SK-N-SH treated with all-trans-retinoic acid at 6 μM for 48 hours (cell line): ENCODE measurements around the gene CTTNBP2.

Experiments used
- ATAC-seq: fragments of 200-7000 bp; cut with Tn5 transposase; 3 replicates; pipeline ENCODE4 v1.9.1; 2020; ENCODE audit warnings: mild to moderate bottlenecking, moderate library complexity
- ARNTL ChIP-seq: fragments of 450-650 bp; formaldehyde crosslinking; IDR thresholded peaks from 2 replicates; pipeline ENCODE4 v1.5.0; 2020; ENCODE audit warnings: low read depth, mild to moderate bottlenecking, moderate library complexity, borderline replicate concordance
- CSDC2 ChIP-seq: fragments of 250-450 bp; sonication (Bioruptor Pico); IDR thresholded peaks from 2 replicates; pipeline ENCODE4 v1.5.0; 2020; ENCODE audit warnings: mild to moderate bottlenecking, moderate library complexity
- ESRRG ChIP-seq: fragments of 250-450 bp; sonication (Bioruptor Pico); IDR thresholded peaks from 2 replicates; pipeline ENCODE4 v1.6.1; 2021; ENCODE audit warnings: mild to moderate bottlenecking
- GLIS3 ChIP-seq: fragments of 250-450 bp; sonication (Bioruptor Pico); IDR thresholded peaks from 2 replicates; pipeline ENCODE4 v1.5.0; 2020; ENCODE audit warnings: mild to moderate bottlenecking, moderate library complexity
- ISL1 ChIP-seq: fragments of 250-450 bp; sonication (Bioruptor Pico); IDR thresholded peaks from 2 replicates; pipeline ENCODE4 v2.1.2; 2022; ENCODE audit warnings: mild to moderate bottlenecking, moderate library complexity
- OSR1 ChIP-seq: fragments of 250-450 bp; sonication (Bioruptor Pico); IDR thresholded peaks from 2 replicates; pipeline ENCODE4 v1.8.0; 2022; ENCODE audit warnings: moderate library complexity, mild to moderate bottlenecking, inconsistent platforms
- PPARA ChIP-seq: fragments of 250-450 bp; sonication (Bioruptor Pico); IDR thresholded peaks from 2 replicates; pipeline ENCODE4 v1.5.0; 2020; ENCODE audit warnings: mild to moderate bottlenecking, borderline replicate concordance
- RARB ChIP-seq: fragments of 250-450 bp; sonication (Bioruptor Pico); IDR thresholded peaks from 2 replicates; pipeline ENCODE4 v1.8.0; 2021; ENCODE audit warnings: mild to moderate bottlenecking, moderate library complexity
- SNAI2 ChIP-seq: fragments of 250-450 bp; sonication (Bioruptor Pico); IDR thresholded peaks from 2 replicates; pipeline ENCODE4 v1.5.0; 2020; ENCODE audit warnings: mild to moderate bottlenecking, moderate library complexity
- TCF4 ChIP-seq: fragments of 250-450 bp; sonication (Bioruptor Pico); IDR thresholded peaks from 2 replicates; pipeline ENCODE4 v1.8.0; 2021; ENCODE audit warnings: mild to moderate bottlenecking, moderate library complexity, borderline replicate concordance
- TOX ChIP-seq: fragments of 250-450 bp; sonication (Bioruptor Pico); IDR thresholded peaks from 2 replicates; pipeline ENCODE4 v1.8.0; 2021; ENCODE audit warnings: mild to moderate bottlenecking, moderate library complexity, borderline replicate concordance
- ZFP3 ChIP-seq: fragments of 250-450 bp; sonication (Bioruptor Pico); IDR thresholded peaks from 2 replicates; pipeline ENCODE4 v1.5.0; 2020; ENCODE audit warnings: mild to moderate bottlenecking, moderate library complexity
- ZFP30 ChIP-seq: fragments of 450-650 bp; formaldehyde crosslinking; IDR thresholded peaks from 2 replicates; pipeline ENCODE4 v1.5.0; 2022; ENCODE audit warnings: mild to moderate bottlenecking, moderate library complexity
- ZNF565 ChIP-seq: fragments of 450-650 bp; formaldehyde crosslinking; conservative IDR thresholded peaks from 2 replicates; pipeline ENCODE4 v1.5.0; 2020; ENCODE audit warnings: low read depth, mild to moderate bottlenecking, moderate library complexity
- ZNF70 ChIP-seq: fragments of 450-650 bp; formaldehyde crosslinking; IDR thresholded peaks from 2 replicates; pipeline ENCODE4 v1.5.0; 2020; ENCODE audit warnings: mild to moderate bottlenecking, moderate library complexity
- ZNF8 ChIP-seq: fragments of 450-650 bp; formaldehyde crosslinking; IDR thresholded peaks from 2 replicates; pipeline ENCODE4 v1.5.0; 2020; ENCODE audit warnings: mild to moderate bottlenecking, moderate library complexity
- TF ChIP-seq, protein P1 (sequence below): fragments of 250-450 bp; sonication (Bioruptor Pico); IDR thresholded peaks from 2 replicates; pipeline ENCODE4 v1.5.1; 2021; ENCODE audit warnings: mild to moderate bottlenecking, moderate library complexity
- TF ChIP-seq, protein P2 (sequence below): fragments of 250-450 bp; sonication (Bioruptor Pico); IDR thresholded peaks from 2 replicates; pipeline ENCODE4 v1.5.0; 2020; ENCODE audit warnings: mild to moderate bottlenecking, moderate library complexity
- TF ChIP-seq, protein P3 (sequence below): fragments of 250-450 bp; sonication (Bioruptor Pico); IDR thresholded peaks from 2 replicates; pipeline ENCODE4 v1.8.0; 2020; ENCODE audit warnings: mild to moderate bottlenecking, moderate library complexity, borderline replicate concordance
- TF ChIP-seq, protein P4 (sequence below): fragments of 250-450 bp; sonication (Bioruptor Pico); IDR thresholded peaks from 2 replicates; pipeline ENCODE4 v1.5.1; 2020; ENCODE audit warnings: low read depth, mild to moderate bottlenecking, moderate library complexity
- TF ChIP-seq, protein P5 (sequence below): fragments of 250-450 bp; sonication (Bioruptor Pico); IDR thresholded peaks from 2 replicates; pipeline ENCODE4 v1.8.0; 2021; ENCODE audit warnings: low read depth, mild to moderate bottlenecking, moderate library complexity, borderline replicate concordance

CTTNBP2 gene

DNA sequence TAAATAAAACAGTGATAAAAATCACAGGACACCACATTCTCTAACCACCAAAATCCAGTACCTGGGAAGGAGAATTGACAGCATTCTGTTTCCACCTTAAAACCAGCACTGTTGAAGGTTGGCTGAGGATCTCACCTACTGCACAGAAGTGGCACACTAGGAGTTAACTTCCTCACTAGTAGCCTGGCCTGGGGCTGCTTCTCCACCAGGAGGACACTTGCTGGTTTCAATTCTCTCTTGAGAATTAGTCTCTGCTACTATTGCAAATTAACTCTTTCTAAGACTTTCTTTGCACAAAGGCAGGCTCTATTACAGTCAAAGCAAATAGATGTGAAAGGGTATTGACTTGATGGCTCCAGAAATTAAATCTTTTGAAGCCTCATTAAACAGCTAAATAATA is 2.3 kb upstream of the CTTNBP2 start:
- no peak for ATAC-seq
- no peak for TF ChIP-seq ARNTL (CRISPR knock-in tag)
- TF ChIP-seq CSDC2 (CRISPR knock-in tag), result no peak
- no peak for TF ChIP-seq ZNF70 (CRISPR knock-in tag)

DNA sequence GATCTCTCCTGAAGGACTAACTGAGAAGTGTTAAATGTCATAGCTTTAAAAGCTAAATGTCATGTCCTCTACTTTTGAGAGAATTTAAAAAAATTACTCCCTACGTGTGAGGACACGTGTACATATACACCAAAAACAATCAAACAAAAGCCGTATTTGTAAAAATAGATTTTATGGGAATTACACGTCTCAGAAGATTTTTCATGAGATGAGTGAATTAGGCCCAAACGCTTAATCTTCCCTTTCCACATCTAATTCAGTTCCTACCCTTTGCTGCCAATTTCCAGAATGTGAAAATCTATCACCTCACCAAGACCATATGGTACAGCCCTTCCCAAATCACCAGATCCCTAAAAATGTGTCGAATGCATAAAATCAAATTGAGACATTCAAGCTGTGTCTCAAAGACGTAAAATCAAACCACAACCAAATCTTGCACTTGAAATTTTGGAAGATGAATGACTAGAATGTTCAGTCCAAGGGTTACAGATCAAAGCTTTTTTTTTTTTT is 1.0 kb upstream of the CTTNBP2 start:
- ATAC-seq, result no peak
- TF ChIP-seq, protein P1, sequence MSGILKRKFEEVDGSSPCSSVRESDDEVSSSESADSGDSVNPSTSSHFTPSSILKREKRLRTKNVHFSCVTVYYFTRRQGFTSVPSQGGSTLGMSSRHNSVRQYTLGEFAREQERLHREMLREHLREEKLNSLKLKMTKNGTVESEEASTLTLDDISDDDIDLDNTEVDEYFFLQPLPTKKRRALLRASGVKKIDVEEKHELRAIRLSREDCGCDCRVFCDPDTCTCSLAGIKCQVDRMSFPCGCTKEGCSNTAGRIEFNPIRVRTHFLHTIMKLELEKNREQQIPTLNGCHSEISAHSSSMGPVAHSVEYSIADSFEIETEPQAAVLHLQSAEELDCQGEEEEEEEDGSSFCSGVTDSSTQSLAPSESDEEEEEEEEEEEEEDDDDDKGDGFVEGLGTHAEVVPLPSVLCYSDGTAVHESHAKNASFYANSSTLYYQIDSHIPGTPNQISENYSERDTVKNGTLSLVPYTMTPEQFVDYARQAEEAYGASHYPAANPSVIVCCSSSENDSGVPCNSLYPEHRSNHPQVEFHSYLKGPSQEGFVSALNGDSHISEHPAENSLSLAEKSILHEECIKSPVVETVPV (CRISPR knock-in tag), result no peak
- TF ChIP-seq, protein P2, sequence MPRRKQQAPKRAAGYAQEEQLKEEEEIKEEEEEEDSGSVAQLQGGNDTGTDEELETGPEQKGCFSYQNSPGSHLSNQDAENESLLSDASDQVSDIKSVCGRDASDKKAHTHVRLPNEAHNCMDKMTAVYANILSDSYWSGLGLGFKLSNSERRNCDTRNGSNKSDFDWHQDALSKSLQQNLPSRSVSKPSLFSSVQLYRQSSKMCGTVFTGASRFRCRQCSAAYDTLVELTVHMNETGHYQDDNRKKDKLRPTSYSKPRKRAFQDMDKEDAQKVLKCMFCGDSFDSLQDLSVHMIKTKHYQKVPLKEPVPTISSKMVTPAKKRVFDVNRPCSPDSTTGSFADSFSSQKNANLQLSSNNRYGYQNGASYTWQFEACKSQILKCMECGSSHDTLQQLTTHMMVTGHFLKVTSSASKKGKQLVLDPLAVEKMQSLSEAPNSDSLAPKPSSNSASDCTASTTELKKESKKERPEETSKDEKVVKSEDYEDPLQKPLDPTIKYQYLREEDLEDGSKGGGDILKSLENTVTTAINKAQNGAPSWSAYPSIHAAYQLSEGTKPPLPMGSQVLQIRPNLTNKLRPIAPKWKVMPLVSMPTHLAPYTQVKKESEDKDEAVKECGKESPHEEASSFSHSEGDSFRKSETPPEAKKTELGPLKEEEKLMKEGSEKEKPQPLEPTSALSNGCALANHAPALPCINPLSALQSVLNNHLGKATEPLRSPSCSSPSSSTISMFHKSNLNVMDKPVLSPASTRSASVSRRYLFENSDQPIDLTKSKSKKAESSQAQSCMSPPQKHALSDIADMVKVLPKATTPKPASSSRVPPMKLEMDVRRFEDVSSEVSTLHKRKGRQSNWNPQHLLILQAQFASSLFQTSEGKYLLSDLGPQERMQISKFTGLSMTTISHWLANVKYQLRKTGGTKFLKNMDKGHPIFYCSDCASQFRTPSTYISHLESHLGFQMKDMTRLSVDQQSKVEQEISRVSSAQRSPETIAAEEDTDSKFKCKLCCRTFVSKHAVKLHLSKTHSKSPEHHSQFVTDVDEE (CRISPR knock-in tag), result no peak
- no peak for TF ChIP-seq GLIS3 (CRISPR knock-in tag)
- TF ChIP-seq, protein P3, sequence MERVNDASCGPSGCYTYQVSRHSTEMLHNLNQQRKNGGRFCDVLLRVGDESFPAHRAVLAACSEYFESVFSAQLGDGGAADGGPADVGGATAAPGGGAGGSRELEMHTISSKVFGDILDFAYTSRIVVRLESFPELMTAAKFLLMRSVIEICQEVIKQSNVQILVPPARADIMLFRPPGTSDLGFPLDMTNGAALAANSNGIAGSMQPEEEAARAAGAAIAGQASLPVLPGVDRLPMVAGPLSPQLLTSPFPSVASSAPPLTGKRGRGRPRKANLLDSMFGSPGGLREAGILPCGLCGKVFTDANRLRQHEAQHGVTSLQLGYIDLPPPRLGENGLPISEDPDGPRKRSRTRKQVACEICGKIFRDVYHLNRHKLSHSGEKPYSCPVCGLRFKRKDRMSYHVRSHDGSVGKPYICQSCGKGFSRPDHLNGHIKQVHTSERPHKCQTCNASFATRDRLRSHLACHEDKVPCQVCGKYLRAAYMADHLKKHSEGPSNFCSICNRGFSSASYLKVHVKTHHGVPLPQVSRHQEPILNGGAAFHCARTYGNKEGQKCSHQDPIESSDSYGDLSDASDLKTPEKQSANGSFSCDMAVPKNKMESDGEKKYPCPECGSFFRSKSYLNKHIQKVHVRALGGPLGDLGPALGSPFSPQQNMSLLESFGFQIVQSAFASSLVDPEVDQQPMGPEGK (CRISPR knock-in tag), result no peak
- no peak for TF ChIP-seq ZNF565 (CRISPR knock-in tag)
- TF ChIP-seq RARB, result no peak
- no peak for TF ChIP-seq TOX
- no peak for TF ChIP-seq ZFP30
- TF ChIP-seq SNAI2 (CRISPR knock-in tag), result no peak
- no peak for TF ChIP-seq ESRRG (CRISPR knock-in tag)
- TF ChIP-seq, protein P4, sequence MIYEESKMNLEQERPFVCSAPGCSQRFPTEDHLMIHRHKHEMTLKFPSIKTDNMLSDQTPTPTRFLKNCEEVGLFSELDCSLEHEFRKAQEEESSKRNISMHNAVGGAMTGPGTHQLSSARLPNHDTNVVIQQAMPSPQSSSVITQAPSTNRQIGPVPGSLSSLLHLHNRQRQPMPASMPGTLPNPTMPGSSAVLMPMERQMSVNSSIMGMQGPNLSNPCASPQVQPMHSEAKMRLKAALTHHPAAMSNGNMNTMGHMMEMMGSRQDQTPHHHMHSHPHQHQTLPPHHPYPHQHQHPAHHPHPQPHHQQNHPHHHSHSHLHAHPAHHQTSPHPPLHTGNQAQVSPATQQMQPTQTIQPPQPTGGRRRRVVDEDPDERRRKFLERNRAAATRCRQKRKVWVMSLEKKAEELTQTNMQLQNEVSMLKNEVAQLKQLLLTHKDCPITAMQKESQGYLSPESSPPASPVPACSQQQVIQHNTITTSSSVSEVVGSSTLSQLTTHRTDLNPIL (CRISPR knock-in tag), result no peak
- TF ChIP-seq TCF4 (CRISPR knock-in tag), result no peak

DNA sequence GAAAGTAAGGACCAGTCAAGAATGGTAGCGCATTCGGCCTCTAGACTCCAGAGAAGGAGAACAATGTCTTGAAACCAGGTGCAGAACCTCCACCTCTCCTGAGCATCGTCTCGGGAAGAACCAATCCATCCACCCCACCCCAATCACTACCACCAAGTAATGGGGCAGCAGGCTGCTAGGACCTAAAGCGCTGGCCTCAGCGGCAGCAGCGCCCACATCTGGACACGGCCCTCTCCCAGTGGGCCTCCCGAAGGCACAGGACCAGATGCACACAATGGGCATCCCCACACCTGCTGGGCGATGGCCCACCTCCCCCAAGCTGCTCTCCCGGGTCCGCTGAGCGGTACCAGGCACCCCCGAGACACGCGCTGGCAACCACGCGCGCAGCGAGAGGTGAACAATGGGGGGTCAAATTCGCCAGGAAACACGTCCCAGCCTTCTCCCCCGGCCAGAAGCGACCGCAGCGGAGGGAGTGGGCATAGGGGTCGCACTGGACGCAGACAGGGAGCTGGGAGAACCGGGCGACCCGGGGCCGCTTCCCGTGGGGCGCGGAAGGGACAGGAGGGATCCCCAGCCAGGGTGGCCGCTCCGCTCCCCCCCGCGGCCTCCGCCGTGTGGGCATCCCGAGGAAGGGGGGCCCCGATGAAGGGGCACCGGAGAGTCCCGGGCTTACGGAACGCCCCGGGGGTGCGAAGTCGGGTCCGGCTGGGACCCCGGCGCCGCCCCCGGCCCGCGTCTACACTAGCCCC is 506 bp downstream of the CTTNBP2 start:
- TF ChIP-seq ZFP30, result no peak
- TF ChIP-seq GLIS3 (CRISPR knock-in tag), result no peak
- TF ChIP-seq PPARA (CRISPR knock-in tag), result no peak
- TF ChIP-seq OSR1, result no peak
- TF ChIP-seq ZFP3 (CRISPR knock-in tag), result no peak
- TF ChIP-seq TOX, result no peak
- peak; percentile 31 for ATAC-seq

DNA sequence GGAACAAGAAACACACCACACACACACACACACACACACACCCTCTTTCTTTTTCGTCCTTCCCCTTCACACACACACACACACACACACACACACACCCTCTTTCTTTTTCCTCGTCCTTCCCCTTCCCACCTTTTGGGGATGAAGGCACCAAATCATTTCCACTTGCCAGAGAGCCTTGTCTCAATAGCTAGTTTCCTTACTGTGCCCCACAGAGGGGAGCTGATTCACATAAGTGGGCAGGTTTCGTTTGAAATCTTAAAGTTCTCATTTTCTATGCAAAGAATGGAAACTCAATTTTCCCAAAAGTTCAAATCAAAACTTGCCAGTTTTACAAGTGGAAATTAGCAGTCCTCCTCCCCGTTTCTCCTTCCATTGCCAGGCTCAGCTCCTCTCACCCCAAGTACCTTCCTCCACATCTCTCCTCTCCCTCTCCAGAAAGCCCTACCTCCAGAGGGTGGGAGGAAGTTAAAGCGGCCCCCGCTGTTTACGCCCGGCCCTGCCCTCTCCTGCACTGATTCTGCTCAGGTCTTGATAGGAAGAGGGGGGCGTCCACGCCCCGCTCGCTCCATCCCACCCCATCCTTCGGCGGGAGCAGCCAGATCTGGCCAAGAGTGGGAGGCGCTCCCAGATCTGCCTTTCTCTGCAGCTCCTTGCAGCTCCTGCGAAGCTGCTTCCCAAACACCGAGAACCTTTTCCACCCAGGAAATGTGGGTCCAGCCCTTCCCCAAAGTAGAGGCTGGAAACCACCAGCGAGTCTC is 1.3 kb downstream of the CTTNBP2 start:
- peak; percentile 20 for ATAC-seq
- TF ChIP-seq PPARA (CRISPR knock-in tag) (no peak), ZNF8 (CRISPR knock-in tag) (no peak), CSDC2 (CRISPR knock-in tag) (no peak), ARNTL (CRISPR knock-in tag) (no peak), ISL1 (CRISPR knock-in tag) (no peak)
- TF ChIP-seq, protein P2 (CRISPR knock-in tag), result no peak
- TF ChIP-seq, protein P5, sequence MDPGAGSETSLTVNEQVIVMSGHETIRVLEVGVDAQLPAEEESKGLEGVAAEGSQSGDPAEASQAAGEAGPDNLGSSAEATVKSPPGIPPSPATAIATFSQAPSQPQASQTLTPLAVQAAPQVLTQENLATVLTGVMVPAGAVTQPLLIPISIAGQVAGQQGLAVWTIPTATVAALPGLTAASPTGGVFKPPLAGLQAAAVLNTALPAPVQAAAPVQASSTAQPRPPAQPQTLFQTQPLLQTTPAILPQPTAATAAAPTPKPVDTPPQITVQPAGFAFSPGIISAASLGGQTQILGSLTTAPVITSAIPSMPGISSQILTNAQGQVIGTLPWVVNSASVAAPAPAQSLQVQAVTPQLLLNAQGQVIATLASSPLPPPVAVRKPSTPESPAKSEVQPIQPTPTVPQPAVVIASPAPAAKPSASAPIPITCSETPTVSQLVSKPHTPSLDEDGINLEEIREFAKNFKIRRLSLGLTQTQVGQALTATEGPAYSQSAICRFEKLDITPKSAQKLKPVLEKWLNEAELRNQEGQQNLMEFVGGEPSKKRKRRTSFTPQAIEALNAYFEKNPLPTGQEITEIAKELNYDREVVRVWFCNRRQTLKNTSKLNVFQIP (CRISPR knock-in tag), result no peak
- TF ChIP-seq, protein P1 (CRISPR knock-in tag), result no peak
